Loucy (cell line): ENCODE measurements around the gene UBL4B.
A peak's percentile ranks its signal among the peaks of the same experiment; 100 is the strongest.

Source experiments
- H2AFZ ChIP-seq: fragments of 200-600 bp; sonication (generic); 2 replicates; pipeline ENCODE4 v1.6.0; 2016; ENCODE audit warnings: antibody characterized with exemption, mild to moderate bottlenecking, low read length, moderate library complexity
- H3F3A ChIP-seq: fragments of 200-600 bp; 2 replicates; pipeline ENCODE4 v1.6.0; 2016; ENCODE audit warnings: antibody characterized with exemption, low read depth, mild to moderate bottlenecking
- H3K27me3 ChIP-seq: fragments of 200-600 bp; sonication (generic); 2 replicates; pipeline ENCODE4 v1.6.1; 2014; ENCODE audit warnings: low read length, mild to moderate bottlenecking; ENCODE audit not compliant: insufficient read depth, poor library complexity, severe bottlenecking
- H3K36me3 ChIP-seq: fragments of 200-600 bp; sonication (generic); 2 replicates; pipeline ENCODE4 v1.6.1; 2016; ENCODE audit warnings: low read length; ENCODE audit not compliant: insufficient read depth
- H3K4me1 ChIP-seq: fragments of 200-600 bp; sonication (generic); 2 replicates; pipeline ENCODE4 v1.5.1; 2014; ENCODE audit warnings: low read length, mild to moderate bottlenecking; ENCODE audit not compliant: insufficient read depth, poor library complexity, severe bottlenecking
- H3K4me2 ChIP-seq: fragments of 200-600 bp; sonication (generic); 2 replicates; pipeline ENCODE4 v1.6.0; 2014; ENCODE audit warnings: antibody characterized with exemption, low read length, low read depth, mild to moderate bottlenecking; ENCODE audit not compliant: poor library complexity, severe bottlenecking
- H3K4me3 ChIP-seq: fragments of 200-600 bp; sonication (generic); 2 replicates; pipeline ENCODE4 v1.5.1; 2014; ENCODE audit warnings: low read length, mild to moderate bottlenecking, mixed read lengths; ENCODE audit not compliant: poor library complexity, severe bottlenecking
- H3K79me2 ChIP-seq: fragments of 200-600 bp; sonication (generic); 2 replicates; pipeline ENCODE4 v1.6.1; 2014; ENCODE audit warnings: low read length; ENCODE audit not compliant: insufficient read depth
- H3K9ac ChIP-seq: fragments of 200-600 bp; sonication (generic); 2 replicates; pipeline ENCODE4 v1.6.0; 2014; ENCODE audit warnings: mild to moderate bottlenecking, low read depth, low read length, moderate library complexity; ENCODE audit not compliant: poor library complexity, severe bottlenecking
- H3K9me2 ChIP-seq: fragments of 200-600 bp; sonication (generic); replicated peaks from 2 replicates; pipeline ENCODE4 v1.6.1; 2016; ENCODE audit warnings: low read depth, low read length, mixed read lengths
- H3K9me3 ChIP-seq: fragments of 200-600 bp; sonication (generic); 2 replicates; pipeline ENCODE4 v1.6.1; 2014; ENCODE audit warnings: mild to moderate bottlenecking, antibody characterized with exemption, low read length, low read depth; ENCODE audit not compliant: insufficient read depth
- H4K20me1 ChIP-seq: fragments of 200-600 bp; sonication (generic); 2 replicates; pipeline ENCODE4 v1.6.0; 2014; ENCODE audit warnings: antibody characterized with exemption, low read length, mild to moderate bottlenecking; ENCODE audit not compliant: insufficient read depth, poor library complexity, severe bottlenecking
- EZH2phosphoT487 ChIP-seq: fragments of 200-600 bp; IDR thresholded peaks from 2 replicates; pipeline ENCODE4 v1.6.1; 2018; ENCODE audit warnings: antibody characterized with exemption, mild to moderate bottlenecking, moderate library complexity, borderline replicate concordance
- TF ChIP-seq, protein P1 (sequence below): fragments of 200-600 bp; sonication (generic); conservative IDR thresholded peaks from 2 replicates; pipeline ENCODE4 v1.5.1; 2014; ENCODE audit warnings: mild to moderate bottlenecking, antibody characterized with exemption, low read length

Gene UBL4B

DNA sequence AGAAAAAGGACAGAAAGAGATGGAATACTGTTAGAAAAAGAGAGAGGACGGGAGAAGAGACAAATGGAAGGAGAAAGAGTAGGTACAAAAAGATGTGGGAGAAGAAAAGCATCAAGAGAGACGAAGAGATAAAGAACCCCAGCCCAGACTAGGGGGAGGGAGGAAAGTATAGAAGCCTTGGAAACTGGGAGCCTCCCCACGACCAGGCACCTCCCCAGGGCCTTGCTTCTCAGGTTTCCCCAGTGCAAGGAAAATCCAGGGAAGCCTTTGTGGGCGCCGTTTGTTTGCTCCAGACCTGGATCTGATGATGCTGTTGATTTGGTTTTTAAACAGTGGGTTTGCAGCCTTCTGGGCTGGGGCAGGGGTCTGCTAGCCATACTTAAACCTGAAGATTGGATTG is 26.6 kb upstream of the UBL4B start:
- H3K27me3 ChIP-seq = peaks cover 26% of the 10 kb centered on the region
- no peak overlapping the region for H2AFZ ChIP-seq
- H3K9ac ChIP-seq = no peak overlapping the region
- H3K9me2 ChIP-seq = no peaks in the 10 kb centered on the region
- no peaks in the 10 kb centered on the region for H3F3A ChIP-seq
- H3K36me3 ChIP-seq = no peaks in the 10 kb centered on the region
- no peaks in the 10 kb centered on the region for H3K9me3 ChIP-seq
- no peak for TF ChIP-seq EZH2phosphoT487
- TF ChIP-seq, protein P1, sequence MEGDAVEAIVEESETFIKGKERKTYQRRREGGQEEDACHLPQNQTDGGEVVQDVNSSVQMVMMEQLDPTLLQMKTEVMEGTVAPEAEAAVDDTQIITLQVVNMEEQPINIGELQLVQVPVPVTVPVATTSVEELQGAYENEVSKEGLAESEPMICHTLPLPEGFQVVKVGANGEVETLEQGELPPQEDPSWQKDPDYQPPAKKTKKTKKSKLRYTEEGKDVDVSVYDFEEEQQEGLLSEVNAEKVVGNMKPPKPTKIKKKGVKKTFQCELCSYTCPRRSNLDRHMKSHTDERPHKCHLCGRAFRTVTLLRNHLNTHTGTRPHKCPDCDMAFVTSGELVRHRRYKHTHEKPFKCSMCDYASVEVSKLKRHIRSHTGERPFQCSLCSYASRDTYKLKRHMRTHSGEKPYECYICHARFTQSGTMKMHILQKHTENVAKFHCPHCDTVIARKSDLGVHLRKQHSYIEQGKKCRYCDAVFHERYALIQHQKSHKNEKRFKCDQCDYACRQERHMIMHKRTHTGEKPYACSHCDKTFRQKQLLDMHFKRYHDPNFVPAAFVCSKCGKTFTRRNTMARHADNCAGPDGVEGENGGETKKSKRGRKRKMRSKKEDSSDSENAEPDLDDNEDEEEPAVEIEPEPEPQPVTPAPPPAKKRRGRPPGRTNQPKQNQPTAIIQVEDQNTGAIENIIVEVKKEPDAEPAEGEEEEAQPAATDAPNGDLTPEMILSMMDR = no peak
- no peak overlapping the region for H3K4me2 ChIP-seq
- no peaks in the 10 kb centered on the region for H4K20me1 ChIP-seq
- no peaks in the 10 kb centered on the region for H3K79me2 ChIP-seq
- H3K4me1 ChIP-seq = peaks cover 8% of the 10 kb centered on the region
- H3K4me3 ChIP-seq = no peak overlapping the region

DNA sequence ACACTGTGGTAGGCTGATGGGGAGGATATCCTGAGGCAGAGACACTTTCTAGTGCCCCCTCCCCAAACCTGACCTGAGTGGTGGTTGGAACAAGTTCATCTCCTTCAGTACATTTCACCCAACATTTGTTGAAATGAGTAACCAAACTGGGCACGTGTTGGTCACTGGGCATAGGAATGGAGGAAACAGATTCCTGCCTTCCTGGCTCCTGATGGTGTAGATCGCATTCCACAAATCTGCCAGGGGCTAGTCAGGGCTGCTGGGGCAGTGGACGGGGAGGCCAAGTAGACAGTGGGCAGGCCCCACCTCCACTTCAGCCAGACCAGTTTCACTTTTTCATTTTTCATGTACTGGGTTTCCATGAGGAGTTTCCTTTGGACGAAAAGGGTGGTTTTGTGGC is 25.3 kb upstream of the UBL4B start:
- H3K9me2 ChIP-seq = no peaks in the 10 kb centered on the region
- no peaks in the 10 kb centered on the region for H3K36me3 ChIP-seq
- no peaks in the 10 kb centered on the region for H4K20me1 ChIP-seq
- no peak overlapping the region for H3K9ac ChIP-seq
- H3F3A ChIP-seq = no peaks in the 10 kb centered on the region
- H3K9me3 ChIP-seq = no peaks in the 10 kb centered on the region
- peaks cover 8% of the 10 kb centered on the region for H3K4me1 ChIP-seq
- no peaks in the 10 kb centered on the region for H3K79me2 ChIP-seq
- TF ChIP-seq EZH2phosphoT487 = no peak
- TF ChIP-seq, protein P1 = no peak
- no peak overlapping the region for H2AFZ ChIP-seq
- H3K4me2 ChIP-seq = no peak overlapping the region
- peaks cover 26% of the 10 kb centered on the region for H3K27me3 ChIP-seq
- H3K4me3 ChIP-seq = no peak overlapping the region

DNA sequence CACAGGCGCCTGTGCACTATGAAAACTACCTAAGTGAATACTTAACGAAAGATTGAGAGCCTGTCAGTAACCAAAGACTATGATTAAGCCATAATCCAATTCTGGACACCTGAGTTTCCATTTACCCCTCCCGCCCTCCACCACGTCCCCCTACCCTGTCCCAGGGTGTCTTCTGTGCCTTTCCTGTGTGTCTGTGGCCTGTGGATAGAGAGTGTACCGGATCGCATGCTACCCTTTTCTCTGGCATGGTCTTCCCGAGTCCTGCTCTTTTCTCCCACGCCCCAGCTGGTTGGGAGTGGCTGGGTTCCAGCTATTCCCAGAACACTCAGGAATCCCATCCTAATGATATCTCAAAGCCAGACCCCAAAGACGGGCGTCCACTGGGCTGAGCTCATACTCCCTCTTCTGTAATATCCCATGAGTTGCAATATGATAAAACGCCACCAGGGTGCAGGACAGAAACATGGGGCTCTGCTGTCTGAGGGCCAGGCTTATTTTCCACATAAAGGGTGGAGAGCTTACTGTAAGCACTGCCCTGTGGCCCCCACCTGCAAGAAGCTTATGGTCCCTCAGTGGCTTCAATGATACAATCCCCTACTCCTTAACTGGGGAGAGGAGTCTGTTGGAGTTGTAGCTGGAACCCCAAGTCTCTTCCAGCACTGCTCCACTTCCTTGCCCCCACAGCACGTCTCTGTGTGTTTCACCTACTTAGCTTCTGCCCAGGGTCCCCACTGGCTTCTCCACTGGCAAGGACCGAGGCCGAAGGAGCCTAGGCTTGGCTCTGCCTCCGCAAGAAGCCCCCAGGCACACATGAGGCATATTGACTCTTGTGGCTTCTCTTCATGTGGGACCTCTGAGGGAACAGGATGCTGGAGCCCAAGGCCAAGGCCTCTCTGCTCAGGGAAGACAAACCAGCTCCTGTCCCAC is 24.2 kb upstream of the UBL4B start:
- no peaks in the 10 kb centered on the region for H3K9me3 ChIP-seq
- no peak overlapping the region for H3K4me3 ChIP-seq
- H3K79me2 ChIP-seq = no peaks in the 10 kb centered on the region
- H3K27me3 ChIP-seq = peaks cover 26% of the 10 kb centered on the region
- no peaks in the 10 kb centered on the region for H3K9me2 ChIP-seq
- no peak overlapping the region for H3K9ac ChIP-seq
- no peak overlapping the region for H3K4me2 ChIP-seq
- no peak for TF ChIP-seq EZH2phosphoT487
- TF ChIP-seq, protein P1 = peak; percentile 82
- no peak overlapping the region for H2AFZ ChIP-seq
- peaks cover 8% of the 10 kb centered on the region for H3K4me1 ChIP-seq
- no peaks in the 10 kb centered on the region for H3F3A ChIP-seq
- no peaks in the 10 kb centered on the region for H3K36me3 ChIP-seq
- no peaks in the 10 kb centered on the region for H4K20me1 ChIP-seq
